ENCODE measurements around the gene CLPTM1.
"Not testable (repeated sequence)": the region's sequence is repeated elsewhere in the genome, so short reads cannot be mapped to it uniquely, and the experiment has no call there.

Gene CLPTM1, protein sequence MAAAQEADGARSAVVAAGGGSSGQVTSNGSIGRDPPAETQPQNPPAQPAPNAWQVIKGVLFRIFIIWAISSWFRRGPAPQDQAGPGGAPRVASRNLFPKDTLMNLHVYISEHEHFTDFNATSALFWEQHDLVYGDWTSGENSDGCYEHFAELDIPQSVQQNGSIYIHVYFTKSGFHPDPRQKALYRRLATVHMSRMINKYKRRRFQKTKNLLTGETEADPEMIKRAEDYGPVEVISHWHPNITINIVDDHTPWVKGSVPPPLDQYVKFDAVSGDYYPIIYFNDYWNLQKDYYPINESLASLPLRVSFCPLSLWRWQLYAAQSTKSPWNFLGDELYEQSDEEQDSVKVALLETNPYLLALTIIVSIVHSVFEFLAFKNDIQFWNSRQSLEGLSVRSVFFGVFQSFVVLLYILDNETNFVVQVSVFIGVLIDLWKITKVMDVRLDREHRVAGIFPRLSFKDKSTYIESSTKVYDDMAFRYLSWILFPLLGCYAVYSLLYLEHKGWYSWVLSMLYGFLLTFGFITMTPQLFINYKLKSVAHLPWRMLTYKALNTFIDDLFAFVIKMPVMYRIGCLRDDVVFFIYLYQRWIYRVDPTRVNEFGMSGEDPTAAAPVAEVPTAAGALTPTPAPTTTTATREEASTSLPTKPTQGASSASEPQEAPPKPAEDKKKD

DNA sequence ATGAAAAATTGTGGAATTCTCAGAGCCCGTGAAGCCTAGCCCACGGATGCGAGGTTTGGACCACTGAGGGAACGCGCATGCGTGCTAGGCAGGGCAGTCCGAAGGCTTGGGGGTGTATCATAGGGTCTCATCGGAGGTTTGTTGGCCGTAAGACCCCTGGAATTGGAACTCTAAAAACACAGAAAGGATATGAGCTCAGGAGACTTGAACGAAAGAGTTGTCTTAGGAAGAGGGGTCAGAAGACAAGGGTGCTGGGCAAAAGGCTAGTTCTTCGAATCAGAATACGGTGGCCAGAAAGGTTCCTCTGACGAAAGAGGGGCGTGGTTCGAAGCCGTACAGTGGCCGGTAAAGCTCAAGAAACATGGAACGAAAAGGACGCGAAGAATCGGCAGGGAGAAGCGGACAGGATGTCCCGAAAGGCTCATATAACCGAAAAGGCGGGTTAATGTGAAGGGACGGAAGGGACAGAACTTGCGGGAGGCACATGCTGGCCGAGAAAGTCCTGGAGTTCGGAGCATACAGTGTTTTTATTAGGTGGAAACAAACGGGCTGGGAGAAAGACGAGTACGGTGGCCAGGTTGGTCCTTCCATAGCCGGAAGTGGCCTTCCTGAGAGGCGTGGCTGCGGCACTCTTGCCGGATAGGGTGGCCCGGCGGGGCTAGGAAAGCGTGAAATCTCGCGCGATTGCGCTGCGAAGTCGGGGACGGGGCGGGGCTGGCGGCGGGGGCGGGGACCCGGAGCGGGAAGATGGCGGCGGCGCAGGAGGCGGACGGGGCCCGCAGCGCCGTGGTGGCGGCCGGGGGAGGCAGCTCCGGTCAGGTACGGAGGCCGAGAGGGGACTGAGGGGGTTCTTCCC, at the start of gene CLPTM1:
Gene CLPTM1 (plus strand): TSS at position 732 of the 856 bp plus-strand sequence. CDS start 16 bp downstream, at position 748.
- peak; percentile 68 to 98 (median 94) for DNase-seq

DNA sequence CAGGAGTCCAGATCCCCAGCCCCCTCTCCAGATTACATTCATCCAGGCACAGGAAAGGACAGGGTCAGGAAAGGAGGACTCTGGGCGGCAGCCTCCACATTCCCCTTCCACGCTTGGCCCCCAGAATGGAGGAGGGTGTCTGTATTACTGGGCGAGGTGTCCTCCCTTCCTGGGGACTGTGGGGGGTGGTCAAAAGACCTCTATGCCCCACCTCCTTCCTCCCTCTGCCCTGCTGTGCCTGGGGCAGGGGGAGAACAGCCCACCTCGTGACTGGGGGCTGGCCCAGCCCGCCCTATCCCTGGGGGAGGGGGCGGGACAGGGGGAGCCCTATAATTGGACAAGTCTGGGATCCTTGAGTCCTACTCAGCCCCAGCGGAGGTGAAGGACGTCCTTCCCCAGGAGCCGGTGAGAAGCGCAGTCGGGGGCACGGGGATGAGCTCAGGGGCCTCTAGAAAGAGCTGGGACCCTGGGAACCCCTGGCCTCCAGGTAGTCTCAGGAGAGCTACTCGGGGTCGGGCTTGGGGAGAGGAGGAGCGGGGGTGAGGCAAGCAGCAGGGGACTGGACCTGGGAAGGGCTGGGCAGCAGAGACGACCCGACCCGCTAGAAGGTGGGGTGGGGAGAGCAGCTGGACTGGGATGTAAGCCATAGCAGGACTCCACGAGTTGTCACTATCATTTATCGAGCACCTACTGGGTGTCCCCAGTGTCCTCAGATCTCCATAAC, 49.6 kb upstream of the CLPTM1 start, which contains the start of gene APOE:
Gene APOE (plus strand): TSS at position 360 of the 724 bp plus-strand sequence. CDS start 829 bp downstream, outside the sequence.
- DNase-seq: peak in 42 of 51 donors; percentile 5 to 81 (median 56)

DNA sequence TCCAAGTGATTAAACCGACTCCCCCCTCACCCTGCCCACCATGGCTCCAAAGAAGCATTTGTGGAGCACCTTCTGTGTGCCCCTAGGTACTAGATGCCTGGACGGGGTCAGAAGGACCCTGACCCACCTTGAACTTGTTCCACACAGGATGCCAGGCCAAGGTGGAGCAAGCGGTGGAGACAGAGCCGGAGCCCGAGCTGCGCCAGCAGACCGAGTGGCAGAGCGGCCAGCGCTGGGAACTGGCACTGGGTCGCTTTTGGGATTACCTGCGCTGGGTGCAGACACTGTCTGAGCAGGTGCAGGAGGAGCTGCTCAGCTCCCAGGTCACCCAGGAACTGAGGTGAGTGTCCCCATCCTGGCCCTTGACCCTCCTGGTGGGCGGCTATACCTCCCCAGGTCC, 47.6 kb upstream of the CLPTM1 start:
- DNase-seq: peak in 1 of 51 donors; percentile 6

DNA sequence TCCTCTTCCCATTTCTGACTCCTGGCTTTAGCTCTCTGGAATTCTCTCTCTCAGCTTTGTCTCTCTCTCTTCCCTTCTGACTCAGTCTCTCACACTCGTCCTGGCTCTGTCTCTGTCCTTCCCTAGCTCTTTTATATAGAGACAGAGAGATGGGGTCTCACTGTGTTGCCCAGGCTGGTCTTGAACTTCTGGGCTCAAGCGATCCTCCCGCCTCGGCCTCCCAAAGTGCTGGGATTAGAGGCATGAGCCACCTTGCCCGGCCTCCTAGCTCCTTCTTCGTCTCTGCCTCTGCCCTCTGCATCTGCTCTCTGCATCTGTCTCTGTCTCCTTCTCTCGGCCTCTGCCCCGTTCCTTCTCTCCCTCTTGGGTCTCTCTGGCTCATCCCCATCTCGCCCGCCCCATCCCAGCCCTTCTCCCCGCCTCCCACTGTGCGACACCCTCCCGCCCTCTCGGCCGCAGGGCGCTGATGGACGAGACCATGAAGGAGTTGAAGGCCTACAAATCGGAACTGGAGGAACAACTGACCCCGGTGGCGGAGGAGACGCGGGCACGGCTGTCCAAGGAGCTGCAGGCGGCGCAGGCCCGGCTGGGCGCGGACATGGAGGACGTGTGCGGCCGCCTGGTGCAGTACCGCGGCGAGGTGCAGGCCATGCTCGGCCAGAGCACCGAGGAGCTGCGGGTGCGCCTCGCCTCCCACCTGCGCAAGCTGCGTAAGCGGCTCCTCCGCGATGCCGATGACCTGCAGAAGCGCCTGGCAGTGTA, 46.9 kb upstream of the CLPTM1 start:
- DNase-seq: peak in 1 of 51 donors; percentile 22

DNA sequence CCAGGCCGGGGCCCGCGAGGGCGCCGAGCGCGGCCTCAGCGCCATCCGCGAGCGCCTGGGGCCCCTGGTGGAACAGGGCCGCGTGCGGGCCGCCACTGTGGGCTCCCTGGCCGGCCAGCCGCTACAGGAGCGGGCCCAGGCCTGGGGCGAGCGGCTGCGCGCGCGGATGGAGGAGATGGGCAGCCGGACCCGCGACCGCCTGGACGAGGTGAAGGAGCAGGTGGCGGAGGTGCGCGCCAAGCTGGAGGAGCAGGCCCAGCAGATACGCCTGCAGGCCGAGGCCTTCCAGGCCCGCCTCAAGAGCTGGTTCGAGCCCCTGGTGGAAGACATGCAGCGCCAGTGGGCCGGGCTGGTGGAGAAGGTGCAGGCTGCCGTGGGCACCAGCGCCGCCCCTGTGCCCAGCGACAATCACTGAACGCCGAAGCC, 46.3 kb upstream of the CLPTM1 start:
- peak in 5 of 51 donors; percentile 18 to 49 (median 20) for DNase-seq

DNA sequence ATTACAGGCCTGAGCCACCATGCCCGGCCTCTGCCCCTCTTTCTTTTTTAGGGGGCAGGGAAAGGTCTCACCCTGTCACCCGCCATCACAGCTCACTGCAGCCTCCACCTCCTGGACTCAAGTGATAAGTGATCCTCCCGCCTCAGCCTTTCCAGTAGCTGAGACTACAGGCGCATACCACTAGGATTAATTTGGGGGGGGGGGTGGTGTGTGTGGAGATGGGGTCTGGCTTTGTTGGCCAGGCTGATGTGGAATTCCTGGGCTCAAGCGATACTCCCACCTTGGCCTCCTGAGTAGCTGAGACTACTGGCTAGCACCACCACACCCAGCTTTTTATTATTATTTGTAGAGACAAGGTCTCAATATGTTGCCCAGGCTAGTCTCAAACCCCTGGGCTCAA, 45.4 kb upstream of the CLPTM1 start:
- peak in 3 of 51 donors; percentile 5 to 44 (median 6) for DNase-seq

DNA sequence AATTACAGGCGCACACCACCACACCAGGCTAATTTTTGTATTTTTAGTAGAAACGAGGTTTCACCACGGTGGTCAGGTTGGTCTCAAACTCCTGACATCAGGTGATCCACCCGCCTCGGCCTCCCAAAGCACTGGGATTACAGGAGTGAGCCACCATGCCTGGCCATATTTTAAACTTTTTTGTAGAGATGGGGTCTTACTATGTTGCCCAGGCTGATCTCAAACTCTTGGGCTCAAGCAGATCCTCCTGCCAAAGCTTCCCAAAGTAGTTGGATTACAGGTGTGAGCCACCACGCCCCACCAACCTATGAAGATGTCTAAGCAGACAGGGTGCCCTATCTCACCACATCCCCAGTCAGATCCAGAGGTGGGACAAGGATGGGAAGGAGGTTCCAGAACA, 43.3 kb upstream of the CLPTM1 start:
- DNase-seq: not testable (repeated sequence)

DNA sequence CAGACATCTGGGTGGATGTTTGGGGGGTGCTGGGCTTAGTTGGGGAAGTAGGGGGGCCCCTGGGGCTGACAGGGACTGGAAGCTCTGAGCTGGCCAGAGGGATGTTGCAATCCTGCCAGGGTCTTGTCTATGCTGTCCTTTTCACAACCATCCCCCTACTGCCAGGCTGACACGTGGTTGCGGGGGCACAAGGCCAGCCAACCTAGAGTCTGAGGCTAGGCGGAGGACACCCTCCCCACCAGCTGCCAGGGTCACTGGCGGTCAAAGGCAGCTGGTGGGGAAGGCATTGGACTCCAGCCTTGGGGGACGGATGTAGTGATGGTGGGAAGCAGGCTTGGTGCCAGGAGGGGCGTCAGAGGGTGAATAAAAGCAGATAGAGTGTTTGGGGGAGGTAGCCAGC, 42.3 kb upstream of the CLPTM1 start:
- peak in 49 of 51 donors; percentile 9 to 91 (median 72) for DNase-seq

DNA sequence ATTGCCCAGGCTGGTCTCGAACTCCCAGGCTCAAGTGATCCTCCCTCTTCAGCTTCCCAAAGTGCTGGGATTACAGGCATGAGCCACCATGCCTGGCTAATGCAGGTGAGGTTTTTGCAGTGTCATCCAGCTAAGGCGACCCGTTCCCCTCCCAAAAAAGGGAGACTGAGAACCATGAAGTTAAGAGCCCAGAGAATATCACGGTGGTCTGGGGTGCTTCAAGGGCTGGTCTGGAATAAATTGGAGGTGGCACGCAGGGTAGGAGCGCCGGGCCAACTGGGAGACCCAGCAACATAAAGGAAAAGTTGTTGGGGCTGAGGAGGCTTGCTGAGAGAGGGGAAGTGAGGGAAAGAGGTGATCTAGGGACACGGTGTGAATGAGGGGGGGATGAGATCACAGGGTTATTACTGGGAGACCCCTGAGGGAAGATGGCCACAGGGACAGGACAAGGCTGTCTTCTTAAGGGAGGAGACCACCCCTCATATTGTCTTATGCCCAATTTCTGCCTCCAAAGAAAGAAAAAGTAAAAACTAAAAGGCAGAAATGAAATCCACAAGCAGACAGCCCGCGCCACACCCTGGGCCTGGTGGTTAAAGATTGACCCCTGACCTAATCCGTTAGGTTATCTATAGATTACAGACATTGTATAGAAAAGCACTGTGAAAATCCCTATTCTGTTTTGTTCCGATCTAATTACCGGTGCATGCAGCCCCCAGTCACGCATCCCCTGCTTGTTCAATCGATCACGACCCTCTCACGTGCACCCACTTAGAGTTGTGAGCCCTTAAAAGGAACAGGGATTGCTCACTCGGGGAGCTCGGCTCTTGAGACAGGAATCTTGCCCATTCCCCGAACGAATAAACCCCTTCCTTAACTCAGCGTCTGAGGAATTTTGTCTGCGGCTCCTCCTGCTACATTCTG, 41.4 kb upstream of the CLPTM1 start:
- peak in 2 of 51 donors; percentile 11 to 47 for DNase-seq

DNA sequence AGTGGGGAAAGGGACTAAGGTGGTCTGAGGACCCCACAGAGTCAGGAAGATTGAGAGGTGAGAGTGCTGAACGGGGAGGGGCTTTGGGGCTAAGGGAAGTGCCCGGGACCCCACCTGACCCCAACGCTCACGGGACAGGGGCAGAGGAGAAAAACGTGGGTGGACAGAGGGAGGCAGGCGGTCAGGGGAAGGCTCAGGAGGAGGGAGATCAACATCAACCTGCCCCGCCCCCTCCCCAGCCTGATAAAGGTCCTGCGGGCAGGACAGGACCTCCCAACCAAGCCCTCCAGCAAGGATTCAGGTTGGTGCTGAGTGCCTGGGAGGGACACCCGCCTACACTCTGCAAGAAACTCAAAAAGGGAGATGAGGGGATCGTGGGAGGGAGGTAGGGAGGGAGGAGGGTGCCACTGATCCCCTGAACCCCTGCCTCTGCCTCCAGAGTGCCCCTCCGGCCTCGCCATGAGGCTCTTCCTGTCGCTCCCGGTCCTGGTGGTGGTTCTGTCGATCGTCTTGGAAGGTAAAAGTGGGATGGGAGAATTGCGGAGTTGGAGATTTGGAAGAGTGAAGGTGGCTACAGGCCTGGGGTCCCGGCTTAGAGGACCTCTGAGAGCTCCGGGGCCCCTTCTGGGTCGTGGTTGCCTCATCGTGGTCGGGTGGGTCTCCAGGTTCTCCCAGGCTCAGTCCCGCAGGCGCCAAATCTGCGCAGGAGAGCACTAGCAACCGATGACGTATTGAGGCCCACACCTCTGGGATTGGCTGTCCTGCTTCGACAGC, 40.6 kb upstream of the CLPTM1 start, which contains the start of gene APOC1:
Gene APOC1 (plus strand): TSS at position 176 of the 774 bp plus-strand sequence. CDS start 284 bp downstream, at position 460.
- peak in 50 of 51 donors; percentile 16 to 90 (median 72) for DNase-seq

DNA sequence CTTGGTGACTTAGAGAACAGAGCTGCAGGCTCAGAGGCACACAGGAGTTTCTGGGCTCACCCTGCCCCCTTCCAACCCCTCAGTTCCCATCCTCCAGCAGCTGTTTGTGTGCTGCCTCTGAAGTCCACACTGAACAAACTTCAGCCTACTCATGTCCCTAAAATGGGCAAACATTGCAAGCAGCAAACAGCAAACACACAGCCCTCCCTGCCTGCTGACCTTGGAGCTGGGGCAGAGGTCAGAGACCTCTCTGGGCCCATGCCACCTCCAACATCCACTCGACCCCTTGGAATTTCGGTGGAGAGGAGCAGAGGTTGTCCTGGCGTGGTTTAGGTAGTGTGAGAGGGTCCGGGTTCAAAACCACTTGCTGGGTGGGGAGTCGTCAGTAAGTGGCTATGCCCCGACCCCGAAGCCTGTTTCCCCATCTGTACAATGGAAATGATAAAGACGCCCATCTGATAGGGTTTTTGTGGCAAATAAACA, 30.9 kb upstream of the CLPTM1 start:
- DNase-seq: no peak

DNA sequence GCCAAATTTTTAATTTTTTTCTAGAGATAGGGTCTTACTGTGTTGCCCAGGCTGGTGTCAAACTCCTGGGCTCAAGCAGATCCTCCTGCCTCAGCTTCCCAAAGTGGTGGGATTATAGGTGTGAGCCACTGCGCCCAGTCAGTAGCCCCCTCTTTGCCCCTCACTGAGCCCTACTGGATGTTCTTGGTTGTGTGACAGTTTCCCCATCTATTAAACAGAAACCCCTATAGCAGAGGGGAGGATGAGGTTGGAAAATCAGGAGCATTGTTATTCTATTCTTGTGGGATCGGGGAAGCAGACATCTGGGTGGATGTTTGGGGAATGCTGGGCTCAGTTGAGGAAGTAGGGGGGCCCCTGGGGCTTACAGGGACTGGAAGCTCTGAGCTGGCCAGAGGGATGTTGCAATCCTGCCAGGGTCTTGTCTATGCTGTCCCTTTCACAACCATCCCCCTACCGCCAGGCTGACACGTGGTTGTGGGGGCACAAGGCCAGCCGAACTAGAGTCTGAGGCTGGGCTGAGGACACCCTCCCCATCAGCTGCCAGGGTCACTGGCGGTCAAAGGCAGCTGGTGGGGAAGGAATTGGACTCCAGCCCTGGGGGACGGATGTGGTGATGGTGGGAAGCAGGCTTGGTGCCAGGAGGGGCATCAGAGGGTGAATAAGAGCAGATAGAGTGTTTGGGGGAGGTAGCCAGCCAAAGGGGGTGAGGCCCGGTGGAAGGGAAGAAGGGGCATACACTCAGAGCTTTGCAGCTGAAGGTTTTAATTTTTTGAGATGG, 29.9 kb upstream of the CLPTM1 start:
- DNase-seq: peak; percentile 21 to 92 (median 75)

DNA sequence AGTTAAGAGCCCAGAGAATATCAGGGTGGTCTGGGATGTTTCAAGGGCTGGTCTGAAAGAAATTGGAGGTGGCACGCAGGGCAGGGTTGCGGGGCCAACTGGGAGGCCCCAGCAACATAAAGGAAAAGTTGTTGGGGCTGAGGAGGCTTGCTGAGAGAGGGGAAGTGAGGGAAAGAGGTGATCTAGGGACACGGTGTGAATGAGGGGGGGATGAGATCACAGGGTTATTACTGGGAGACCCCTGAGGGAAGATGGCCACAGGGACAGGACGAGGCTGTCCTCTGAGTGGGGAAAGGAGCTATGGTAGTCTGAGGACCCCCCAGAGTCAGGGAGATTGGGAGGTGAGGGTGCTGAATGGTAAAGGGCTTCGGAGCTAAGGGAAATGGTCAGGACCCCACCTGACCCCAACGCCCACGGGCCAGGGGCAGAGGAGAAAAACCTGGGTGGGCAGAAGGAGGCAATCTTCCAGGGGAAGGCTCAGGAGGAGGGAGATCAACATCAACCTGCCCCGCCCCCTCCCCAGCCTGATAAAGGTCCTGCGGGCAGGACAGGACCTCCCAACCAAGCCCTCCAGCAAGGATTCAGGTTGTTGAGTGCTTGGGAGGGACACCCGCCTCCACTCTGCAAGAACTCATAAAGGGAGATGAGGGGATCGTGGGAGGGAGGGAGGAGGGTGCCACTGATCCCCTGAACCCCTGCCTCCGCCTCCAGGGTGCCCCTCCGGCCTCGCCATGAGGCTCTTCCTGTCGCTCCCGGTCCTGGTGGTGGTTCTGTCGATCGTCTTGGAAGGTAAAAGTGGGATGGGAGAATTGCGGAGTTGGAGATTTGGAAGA, 28.7 kb upstream of the CLPTM1 start:
- not testable (repeated sequence) for DNase-seq

DNA sequence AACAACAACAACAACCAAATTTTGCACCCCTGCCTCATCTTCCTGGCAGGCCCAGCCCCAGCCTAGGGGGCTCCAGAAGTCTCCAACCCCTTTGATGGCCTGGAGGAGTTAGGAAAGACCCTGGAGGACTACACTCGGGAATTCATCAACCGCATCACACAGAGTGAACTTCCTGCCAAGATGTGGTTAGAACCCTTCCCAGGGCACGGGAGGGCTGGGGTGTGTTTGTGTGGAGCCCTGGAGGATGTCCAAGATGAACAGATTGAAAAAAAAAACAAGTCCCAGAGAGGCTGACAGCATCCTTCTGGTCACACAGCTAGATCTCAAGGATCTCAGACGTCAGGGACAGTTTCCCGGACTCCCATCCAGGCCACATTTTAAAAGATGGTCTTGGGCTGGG, 27.4 kb upstream of the CLPTM1 start:
- no peak for DNase-seq

DNA sequence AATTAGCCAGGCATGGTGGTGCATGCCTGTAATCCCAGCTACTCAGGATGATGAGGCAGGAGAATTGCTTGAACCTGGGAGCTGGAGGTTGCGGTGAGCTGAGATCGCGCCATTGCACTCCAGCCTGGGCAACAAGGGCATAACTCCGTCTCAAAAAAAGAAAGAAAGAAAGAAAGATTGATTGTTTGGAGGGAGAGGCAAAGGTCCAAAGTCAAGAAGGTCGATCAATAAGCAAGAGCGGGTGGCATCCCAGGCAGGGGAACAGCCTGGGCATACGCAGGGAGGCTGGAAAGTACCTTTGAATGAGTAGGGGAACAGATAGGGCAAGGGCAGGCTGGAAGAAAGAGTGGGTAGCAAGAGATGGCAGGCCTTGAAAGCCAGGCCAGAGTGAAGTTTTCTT, 25.1 kb upstream of the CLPTM1 start:
- no peak for DNase-seq

DNA sequence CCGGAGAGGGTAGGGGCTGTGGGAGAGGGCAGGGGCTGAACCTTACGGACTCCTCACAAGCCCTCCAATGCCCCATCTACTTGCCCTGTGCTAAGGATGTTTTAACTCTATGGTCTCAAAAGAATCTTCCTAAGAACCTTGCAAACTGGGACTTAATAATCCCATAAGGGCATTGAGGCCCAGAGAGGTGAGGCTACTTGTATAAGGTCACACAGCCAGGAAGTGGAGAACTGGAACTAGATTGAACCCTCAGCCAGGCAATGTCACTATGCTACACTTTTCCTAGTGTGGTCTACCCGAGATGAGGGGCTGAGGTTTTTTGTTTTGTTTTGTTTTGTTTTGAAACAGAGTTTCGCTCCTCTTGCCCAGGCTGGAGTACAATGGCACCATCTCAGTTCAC, 23.6 kb upstream of the CLPTM1 start:
- no peak for DNase-seq

Data from hypothalamus (tissue), 51 donors.